Hematopoietic multipotent progenitor cell treated with erythropoietin and hydrocortisone succinate and interleukin-3 and kit ligand, for 6 days (in vitro differentiated cells): ENCODE data around the gene LHX2.
"Not testable (repeated sequence)": the region's sequence is repeated elsewhere in the genome, so short reads cannot be mapped to it uniquely, and the experiment has no call there.

Source experiments
- DNase-seq: peaks from one replicate; pipeline ENCODE4 v3.0.0-alpha.2; 2015

LHX2 gene, protein sequence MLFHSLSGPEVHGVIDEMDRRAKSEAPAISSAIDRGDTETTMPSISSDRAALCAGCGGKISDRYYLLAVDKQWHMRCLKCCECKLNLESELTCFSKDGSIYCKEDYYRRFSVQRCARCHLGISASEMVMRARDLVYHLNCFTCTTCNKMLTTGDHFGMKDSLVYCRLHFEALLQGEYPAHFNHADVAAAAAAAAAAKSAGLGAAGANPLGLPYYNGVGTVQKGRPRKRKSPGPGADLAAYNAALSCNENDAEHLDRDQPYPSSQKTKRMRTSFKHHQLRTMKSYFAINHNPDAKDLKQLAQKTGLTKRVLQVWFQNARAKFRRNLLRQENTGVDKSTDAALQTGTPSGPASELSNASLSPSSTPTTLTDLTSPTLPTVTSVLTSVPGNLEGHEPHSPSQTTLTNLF

DNA sequence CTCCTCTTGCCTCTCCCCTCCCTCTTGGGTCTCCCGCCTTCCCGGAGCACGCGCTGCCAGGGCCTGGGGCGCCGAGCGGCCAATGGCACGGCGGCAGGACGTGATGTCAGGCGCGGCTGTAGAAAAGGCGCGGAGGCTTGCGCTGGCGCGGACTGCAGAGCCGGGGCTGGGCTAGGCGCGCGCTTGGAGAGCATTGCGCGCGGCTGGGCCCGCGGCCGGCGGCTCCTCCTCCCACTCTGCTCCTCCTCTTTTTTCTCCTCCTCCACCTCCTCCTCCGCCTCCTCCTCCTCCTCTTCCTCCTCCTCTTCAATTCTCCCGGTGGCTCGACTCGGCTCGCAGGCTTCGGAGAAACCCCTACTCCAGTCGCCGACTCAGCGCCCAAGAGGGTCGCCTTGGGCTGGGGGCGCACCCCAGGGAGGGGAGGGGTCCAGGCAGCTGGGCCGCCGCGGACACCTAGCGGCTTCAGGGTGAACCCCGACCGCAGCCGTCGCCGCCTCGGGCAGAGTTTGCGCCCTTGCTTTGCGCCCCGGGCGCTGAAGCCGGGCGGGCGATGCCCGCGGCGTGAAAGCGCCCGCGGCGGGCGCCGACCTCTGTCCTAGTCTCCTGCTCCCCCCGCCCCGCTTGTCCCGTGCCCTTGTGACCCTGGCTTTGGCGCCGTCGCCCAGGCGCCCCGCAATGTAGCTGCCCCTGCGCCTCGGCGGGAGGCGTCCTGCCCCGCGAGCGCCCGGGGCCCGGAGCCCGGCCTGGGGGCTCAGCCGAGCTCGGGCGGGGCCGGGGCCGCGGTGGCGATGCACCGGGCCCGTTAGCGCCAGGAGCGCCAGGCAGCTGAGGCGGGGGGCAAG is at the start of gene LHX2:
Gene LHX2 (plus strand): TSS at position 309 of the 842 bp plus-strand sequence. CDS start 581 bp downstream, outside the sequence.
- DNase-seq = peak; percentile 73

- no peak for DNase-seq
Observed at GRCh38 chr9:123964761-123965160, 46.8 kb upstream of the LHX2 start.

DNA sequence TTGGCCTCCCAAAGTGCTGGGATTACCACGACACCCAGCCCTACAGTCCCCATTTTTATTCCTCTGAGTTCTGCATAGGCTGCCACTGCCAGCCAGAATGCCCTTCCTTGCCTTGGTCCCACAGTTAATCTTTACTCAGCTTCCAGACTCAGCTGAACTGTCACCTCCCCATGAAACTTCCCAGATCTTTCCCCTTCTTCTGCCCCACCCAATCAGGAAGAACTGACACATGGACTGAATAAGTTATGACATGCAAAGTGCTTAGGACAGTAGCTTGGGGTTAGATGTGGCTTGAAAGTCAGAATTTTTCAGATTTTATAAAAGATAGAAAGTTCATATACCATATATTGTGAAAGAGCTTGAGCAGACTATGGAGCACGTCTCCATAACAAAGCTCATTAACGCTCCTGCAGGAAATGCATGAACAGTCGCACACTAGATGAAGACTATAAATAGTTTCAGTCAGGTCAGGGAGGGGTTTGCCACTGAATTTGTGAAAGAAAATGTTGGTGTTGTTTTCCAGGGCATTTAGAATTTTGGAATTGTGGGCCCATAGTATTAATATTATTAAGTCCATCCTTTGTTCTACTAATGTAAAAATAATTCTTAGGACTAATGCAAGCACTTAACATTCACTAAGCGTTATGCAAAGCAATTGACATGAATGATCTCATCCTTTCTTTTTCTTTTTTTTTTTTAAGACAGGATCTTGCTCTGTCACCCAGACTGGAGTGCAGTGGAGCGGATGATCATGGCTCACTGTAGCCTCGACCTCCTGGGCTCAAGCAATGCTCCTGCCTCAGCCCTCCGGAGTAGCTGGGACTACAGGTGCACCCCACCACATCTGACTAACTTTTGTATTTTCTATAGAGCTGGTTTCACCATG is 45.5 kb upstream of the LHX2 start:
- DNase-seq = no peak

- no peak for DNase-seq
Observed at GRCh38 chr9:123967323-123967722, 44.2 kb upstream of the LHX2 start.

DNA sequence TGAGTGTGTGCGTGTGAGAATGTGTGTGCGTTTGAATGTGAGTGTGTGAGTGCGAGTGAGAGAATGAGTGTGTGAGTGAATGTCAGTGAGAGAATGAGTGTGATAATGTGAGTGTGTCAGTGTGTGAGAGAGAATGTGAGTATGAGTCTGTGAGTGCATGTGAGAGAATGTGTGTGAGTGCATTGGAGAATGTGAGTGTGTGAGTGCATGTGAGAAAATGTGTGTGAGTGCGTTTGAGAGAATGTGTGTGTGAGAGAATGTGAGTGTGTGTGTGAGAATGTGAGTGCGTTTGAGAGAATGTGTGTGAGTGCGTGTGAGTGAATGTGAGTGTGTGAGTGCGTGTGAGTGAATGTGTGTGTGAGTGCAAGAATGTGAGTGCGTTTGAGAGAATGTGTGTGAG is 39.0 kb upstream of the LHX2 start:
- no peak for DNase-seq

DNA sequence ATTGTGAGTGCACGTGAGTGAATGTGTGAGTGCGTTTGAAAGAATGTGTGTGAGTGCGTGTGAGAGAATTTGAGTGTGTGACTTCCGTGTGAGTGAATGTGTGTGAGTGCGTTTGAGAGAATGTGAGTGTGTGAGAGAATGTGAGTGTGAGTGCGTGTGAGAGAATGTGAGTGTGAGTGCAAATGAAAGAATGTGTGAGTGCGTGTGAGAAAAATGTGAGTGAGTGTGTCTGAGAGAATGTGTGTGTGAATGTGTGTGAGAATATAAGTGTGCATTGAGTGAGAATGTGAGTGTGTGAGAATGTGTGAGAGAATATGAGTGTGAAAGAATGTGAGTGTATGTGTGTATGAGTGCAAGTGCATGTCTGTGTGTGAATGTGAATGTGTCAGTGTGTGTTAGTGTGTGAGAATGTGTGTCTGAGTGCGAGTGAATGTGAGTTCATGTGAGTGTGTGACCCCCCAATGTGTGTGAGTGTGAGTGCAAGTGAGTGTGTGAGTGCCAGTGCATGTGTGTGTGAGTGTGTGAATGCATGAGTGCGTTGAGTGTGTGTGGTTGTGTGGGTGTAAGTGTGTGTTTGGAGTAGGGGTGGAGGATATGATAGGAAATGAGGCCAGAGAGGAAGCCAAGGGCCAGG is 37.9 kb upstream of the LHX2 start:
- DNase-seq = no peak

DNA sequence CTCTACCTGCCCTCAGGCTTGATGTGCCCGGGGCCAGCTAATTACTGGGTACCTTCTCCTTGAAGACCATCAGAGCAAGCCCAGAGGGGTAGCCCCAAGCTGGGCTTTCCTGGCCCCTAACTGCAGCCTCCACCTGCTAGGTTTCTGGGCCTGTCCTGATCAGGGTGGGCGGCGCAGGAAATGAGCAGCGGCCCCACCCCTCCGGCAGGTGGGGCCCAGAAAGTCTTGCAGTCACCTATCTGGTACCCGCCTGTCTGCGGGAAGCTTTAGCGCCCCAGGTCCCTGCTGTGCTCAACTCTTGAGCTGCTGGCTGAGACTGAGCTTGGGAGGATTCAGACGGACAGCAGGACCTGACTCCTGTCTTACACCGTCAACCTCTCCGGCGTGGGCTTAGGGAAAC is 37.1 kb upstream of the LHX2 start:
- no peak for DNase-seq

DNA sequence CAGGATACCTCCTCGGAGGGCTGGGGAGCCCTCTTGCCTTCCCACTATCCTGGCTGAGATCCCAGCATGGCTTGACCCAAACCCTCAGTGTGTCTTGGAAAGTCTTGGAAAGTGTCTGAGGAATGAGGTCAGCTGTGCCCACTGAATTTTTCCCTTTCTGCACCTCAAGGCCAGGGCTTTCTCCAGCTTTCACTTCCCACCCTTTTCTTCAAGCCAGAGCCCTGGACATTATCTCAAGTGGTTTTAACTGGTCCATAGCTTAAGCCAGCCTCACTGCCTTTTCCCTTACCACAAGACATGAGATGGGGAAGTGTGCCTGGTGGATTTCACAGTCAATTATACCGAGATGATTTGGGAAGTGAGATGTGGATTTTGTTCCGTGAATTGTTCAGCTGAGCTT is 35.7 kb upstream of the LHX2 start:
- no peak for DNase-seq

DNA sequence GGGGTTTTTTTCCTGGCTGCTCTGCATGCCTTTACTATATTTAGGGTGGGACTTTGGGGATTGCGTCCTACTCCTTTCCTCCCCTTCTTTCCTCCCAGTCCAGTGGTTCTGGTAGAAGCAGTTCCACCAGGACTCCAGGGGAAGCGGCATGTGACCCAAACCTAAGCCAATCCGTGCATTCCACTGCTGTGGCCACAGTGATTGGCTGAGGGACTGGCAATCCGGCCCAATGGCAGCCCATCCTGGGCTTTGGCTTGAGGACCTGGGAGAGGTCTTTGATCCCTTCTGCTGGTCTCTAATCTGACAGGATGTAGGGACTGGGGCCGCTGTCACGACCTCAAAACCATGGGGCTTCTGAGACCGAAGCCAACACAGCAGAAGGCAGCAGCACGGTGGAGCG is 35.0 kb upstream of the LHX2 start:
- DNase-seq = not testable (repeated sequence)

GRCh38 chr9:123978981-123979380 is 32.6 kb upstream of the LHX2 start:
- DNase-seq = no peak

GRCh38 chr9:123982535-123982934 is 29.0 kb upstream of the LHX2 start:
- no peak for DNase-seq

DNA sequence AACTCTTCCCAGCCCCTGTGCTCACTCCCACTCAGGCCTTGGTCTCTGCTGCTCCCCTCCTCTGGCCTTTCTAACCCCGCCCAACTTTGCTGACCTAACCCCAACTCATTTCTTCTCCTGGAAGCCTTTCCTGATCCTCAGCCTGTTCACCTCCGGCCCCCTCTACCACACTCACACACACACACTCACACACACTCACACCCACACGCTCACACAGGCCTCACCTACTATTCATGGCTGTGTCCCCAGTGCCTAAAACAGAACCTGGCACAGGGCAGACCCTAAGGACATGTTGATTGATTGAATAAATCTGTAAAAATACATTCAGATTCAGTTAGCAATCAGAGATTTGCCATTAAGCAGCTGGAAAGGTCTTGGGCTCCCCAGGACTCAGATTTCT is 28.5 kb upstream of the LHX2 start:
- no peak for DNase-seq

DNA sequence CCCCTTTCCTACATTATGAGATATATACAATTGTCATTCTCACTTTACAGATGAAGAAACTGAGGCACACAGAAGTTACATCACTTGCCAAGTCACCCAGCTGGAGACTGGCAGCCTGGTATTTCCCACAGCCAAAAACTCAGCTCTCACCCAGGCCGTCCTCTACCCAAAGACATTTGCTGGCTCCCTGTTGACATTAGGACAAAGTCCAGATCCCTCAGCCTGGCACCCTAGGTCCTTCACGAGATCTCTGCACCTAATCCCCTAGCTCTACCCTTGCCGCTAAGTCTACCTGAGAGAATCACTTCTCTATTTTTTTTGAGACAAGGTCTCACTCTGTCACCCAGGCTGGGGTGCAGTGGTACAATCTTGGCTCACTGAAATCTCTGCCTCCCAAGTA is 26.8 kb upstream of the LHX2 start:
- DNase-seq = no peak

GRCh38 chr9:123985869-123986268 is 25.7 kb upstream of the LHX2 start:
- DNase-seq = no peak

DNA sequence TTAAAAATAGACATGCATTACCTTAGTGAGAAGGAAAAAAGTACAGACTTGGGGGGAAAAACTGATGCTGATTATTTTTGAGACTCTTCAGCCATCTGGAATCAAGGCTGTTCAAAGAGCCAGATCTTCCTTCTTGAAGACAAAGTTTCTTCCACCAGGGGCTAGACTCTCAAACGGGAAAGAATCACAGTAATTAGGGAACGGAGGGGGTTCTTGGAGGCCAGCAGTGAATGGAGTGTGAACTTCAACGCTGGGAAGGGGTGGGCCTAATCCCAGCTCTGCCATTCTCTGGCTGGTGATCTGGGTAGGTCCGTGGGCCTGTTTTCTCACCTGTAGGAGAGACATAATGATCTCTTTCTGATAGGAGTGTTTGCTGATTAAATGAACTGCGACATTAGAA is 21.1 kb upstream of the LHX2 start:
- DNase-seq = no peak

- not testable (repeated sequence) for DNase-seq
Observed at GRCh38 chr9:123992679-123993078, 18.9 kb upstream of the LHX2 start.

DNA sequence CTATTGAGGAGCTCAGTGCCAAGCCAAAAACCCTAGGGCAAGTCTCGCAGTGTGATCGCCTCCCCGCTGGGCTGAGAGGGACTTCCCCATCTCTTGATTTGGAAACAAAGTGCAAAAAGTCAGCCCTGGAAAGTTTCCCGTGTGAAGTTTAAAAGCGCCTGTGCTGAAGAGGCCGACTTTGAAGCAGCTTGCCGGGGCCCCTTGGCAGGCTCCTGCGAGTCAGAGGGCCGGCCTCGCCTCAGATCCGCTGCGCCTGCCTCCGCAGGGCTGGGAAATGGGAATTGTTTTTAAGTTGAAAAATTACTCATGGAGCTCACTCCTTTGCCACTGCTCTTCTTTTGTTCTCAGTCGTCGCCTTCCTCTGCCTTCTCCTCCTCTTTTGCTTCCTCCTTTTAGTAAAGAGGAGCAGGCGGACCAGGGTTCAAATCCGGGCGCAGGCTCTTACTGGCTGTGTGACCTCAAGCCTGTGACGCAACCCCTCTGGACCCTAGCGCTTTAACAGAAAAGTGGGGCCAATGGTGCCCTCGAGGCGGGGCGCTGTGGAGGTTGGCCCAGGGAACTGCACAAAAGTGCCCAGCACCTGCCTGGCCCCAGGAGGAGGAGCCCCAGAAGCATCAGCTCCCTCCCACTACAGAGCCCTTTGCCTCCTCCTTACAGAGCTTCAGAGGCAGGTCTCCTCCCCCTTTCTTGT is 14.7 kb upstream of the LHX2 start:
- DNase-seq = no peak

- DNase-seq = no peak
Observed at GRCh38 chr9:123997665-123998277, 13.8 kb upstream of the LHX2 start.

DNA sequence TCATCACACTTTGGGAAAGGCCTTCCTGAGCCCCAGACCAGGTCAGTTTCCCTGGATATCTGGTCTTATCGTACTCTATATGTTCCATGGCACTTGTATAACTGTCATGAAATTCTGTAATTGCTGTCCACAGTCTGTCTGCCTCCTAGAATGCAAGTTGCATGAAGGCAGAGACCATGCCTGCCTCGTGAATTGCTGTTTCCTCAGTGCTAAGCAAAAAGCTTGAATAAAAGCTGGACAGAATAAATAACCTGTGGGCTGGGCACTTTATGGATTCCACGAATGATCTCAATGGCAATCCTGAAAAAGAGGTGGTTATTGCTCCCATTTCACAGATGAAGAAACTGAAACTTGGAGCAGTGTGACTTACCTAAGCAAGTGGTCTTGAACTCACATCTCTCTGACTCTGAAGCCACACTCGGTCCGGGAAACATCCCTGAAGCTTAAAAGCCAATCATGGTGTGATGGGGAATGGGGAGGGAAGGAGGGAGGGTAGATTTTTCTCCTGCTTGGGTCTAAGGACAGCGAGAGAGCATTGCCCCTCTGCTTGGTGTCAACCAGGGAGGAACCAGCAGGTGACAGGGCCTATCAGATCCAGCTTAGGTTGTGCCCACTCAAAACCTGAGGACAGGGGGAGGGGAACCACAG is 13.2 kb upstream of the LHX2 start:
- DNase-seq = no peak

GRCh38 chr9:123998970-123999621 is 12.5 kb upstream of the LHX2 start:
- no peak for DNase-seq
